Measurements from ENCODE around the gene DNM2.

DNM2 gene

GRCh38 chr19:10713317-10713716 lies 4.6 kb upstream of the DNM2 start:
- CTCF ChIA-PET = no interaction called here
- no peaks in the 10 kb centered on the region for H3K4me1 ChIP-seq (ENCODE audit: control insufficient read depth, insufficient read depth, low read length)
- H3K36me3 ChIP-seq (ENCODE audit: control insufficient read depth in 2 of 2, insufficient read depth in 1 of 2, low read length in 2 of 2) = peaks cover 0 to 35% of the 10 kb centered on the region in 2 experiments; a peak in 2 of 3 replicates
- H3K4me3 ChIP-seq (ENCODE audit: low read depth, low read length) = no peak overlapping the region
- POLR2A ChIA-PET = interaction anchor here (0.7 kb wide), 1 partner anchor 238 kb away, joined by 3 read pairs; no protein-coding TSS in a partner anchor
- no peaks in the 10 kb centered on the region for H3K9me3 ChIP-seq (ENCODE audit: control insufficient read depth, insufficient read depth, low read depth, low read length)
- TF ChIP-seq ZBTB8A (tag by site-specific recombination; IDR thresholded peaks at IDR 0.05) = no peak
- TF ChIP-seq, protein P1, sequence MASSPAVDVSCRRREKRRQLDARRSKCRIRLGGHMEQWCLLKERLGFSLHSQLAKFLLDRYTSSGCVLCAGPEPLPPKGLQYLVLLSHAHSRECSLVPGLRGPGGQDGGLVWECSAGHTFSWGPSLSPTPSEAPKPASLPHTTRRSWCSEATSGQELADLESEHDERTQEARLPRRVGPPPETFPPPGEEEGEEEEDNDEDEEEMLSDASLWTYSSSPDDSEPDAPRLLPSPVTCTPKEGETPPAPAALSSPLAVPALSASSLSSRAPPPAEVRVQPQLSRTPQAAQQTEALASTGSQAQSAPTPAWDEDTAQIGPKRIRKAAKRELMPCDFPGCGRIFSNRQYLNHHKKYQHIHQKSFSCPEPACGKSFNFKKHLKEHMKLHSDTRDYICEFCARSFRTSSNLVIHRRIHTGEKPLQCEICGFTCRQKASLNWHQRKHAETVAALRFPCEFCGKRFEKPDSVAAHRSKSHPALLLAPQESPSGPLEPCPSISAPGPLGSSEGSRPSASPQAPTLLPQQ (tag by site-specific recombination; IDR thresholded peaks at IDR 0.05) = no peak
- no peak for TF ChIP-seq ZFHX2 (tag by site-specific recombination; conservative IDR thresholded peaks at IDR 0.05)
- H3K27ac ChIP-seq (ENCODE audit: extremely low read depth, low read depth, low read length) = no peak overlapping the region

DNA sequence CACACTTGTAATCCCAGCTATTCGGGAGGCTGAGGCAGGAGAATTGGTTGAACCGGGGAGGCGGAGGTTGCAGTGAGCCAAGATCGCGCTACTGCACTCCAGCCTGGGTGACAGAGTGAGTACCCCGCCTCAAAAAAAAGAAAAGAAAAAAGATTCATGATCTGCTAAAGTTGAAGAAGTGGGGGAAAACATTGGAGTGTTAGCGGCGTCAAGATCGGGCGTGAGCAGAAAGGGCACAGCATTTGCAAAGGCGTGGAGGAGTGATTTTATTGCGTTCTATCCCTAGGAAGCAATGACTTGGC lies 874 bp upstream of the DNM2 start:
- no peaks in the 10 kb centered on the region for H3K9me3 ChIP-seq (ENCODE audit: control insufficient read depth, insufficient read depth, low read depth, low read length)
- TF ChIP-seq ZBTB48 (tag by site-specific recombination; IDR thresholded peaks at IDR 0.05) = peak; percentile 65; the same call in 1 of the 2 replicates
- peak; percentile 72; the same call in 1 of the 2 replicates for TF ChIP-seq ZNF2 (tag by site-specific recombination; IDR thresholded peaks at IDR 0.05)
- peak; percentile 54; the same call in 1 of the 2 replicates for TF ChIP-seq ZBTB20 (tag by site-specific recombination; IDR thresholded peaks at IDR 0.05)
- TF ChIP-seq, protein P2, sequence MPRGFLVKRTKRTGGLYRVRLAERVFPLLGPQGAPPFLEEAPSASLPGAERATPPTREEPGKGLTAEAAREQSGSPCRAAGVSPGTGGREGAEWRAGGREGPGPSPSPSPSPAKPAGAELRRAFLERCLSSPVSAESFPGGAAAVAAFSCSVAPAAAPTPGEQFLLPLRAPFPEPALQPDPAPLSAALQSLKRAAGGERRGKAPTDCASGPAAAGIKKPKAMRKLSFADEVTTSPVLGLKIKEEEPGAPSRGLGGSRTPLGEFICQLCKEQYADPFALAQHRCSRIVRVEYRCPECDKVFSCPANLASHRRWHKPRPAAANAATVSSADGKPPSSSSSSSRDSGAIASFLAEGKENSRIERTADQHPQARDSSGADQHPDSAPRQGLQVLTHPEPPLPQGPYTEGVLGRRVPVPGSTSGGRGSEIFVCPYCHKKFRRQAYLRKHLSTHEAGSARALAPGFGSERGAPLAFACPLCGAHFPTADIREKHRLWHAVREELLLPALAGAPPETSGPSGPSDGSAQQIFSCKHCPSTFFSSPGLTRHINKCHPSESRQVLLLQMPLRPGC (tag by site-specific recombination; IDR thresholded peaks at IDR 0.05) = peak; percentile 22; the same call in 1 of the 2 replicates
- TF ChIP-seq ZNF121 (tag by site-specific recombination; IDR thresholded peaks at IDR 0.05) = no peak
- 0 out of 2 replicates have a peak, but pooled peaks have one; percentile 30 for TF ChIP-seq ZNF248 (tag by site-specific recombination; IDR thresholded peaks at IDR 0.05)
- peaks cover 0 to 36% of the 10 kb centered on the region in 2 experiments; a peak in 1 of 3 replicates for H3K36me3 ChIP-seq (ENCODE audit: control insufficient read depth in 2 of 2, insufficient read depth in 1 of 2, low read length in 2 of 2)
- H3K4me3 ChIP-seq (ENCODE audit: low read depth, low read length) = no peak overlapping the region
- CTCF ChIA-PET = interaction anchor here (0.6 to 3.8 kb wide), 27 partner anchors 9 to 796 kb away, joined by 3 to 47 read pairs (median 5); partner anchors contain the start of gene QTRT1
- POLR2A ChIA-PET = interaction anchor here (0.6 to 3.6 kb wide), 10 partner anchors 15 to 299 kb away, joined by 3 to 39 read pairs (median 4); partner anchors contain the start of genes QTRT1 and TMED1
- H3K4me1 ChIP-seq (ENCODE audit: control insufficient read depth, insufficient read depth, low read length) = no peaks in the 10 kb centered on the region
- no peak overlapping the region for H3K27ac ChIP-seq (ENCODE audit: extremely low read depth, low read depth, low read length)

DNA sequence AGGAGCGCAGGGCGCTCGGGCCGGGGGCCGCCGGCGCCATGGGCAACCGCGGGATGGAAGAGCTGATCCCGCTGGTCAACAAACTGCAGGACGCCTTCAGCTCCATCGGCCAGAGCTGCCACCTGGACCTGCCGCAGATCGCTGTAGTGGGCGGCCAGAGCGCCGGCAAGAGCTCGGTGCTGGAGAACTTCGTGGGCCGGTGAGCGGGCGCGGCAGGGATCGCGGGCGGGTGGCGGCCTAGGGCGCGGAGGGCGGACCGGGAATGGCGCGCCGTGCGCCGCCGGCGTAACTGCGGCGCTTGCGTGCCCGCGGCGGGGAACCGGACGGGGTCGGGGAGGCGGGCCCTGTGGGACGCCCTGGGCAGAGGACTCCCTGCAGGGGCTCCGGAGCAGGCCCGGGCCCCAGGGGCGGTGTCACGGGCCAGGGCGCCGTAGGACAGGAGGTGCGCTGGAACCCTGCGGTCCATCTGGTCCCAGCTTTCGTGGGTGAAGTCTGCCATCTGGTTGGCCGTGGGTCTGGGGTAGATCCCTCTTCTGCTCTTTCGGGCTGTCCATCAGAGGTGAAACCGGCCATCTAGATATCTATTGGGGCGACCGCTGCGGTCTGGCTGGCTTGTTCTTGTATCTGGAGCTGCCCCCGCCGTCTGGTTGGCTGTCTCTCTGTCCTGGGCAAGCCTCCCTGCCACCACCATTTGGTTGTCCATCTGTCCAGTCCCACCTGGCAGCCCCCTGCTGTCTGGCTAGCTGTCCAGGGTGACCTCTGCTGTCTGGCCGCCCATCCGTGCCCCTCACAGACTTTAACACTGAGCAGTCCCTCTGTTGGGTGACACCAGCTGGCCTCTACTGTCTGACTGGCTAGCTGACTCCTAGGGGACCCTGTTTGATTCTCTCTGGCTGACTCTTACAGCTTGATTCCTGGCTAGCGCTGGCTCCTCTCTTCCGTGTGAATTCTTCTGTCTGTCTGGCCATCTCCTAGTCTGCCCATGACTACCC lies 622 bp downstream of the DNM2 start:
- ChIA-PET CTCF (interaction anchor here (0.6 to 3.8 kb wide), 26 partner anchors 9 to 939 kb away, joined by 3 to 47 read pairs (median 5); partner anchors contain the start of genes QTRT1 and TMED1), POLR2A (interaction anchor here (0.7 to 3.6 kb wide), 10 partner anchors 12 to 146 kb away, joined by 3 to 39 read pairs (median 4); partner anchors contain the start of genes QTRT1 and TMED1)
- Histone ChIP-seq H3K4me3 (ENCODE audit: low read depth, low read length) (peak overlapping the region; percentile 97), H3K36me3 (ENCODE audit: control insufficient read depth in 2 of 2, insufficient read depth in 1 of 2, low read length in 2 of 2) (peaks cover 0 to 25% of the 10 kb centered on the region in 2 experiments; a peak in 2 of 3 replicates), H3K27ac (ENCODE audit: extremely low read depth, low read depth, low read length) (peak overlapping the region; percentile 78), H3K9me3 (ENCODE audit: control insufficient read depth, insufficient read depth, low read depth, low read length) (no peaks in the 10 kb centered on the region), H3K4me1 (ENCODE audit: control insufficient read depth, insufficient read depth, low read length) (no peaks in the 10 kb centered on the region)
- TF ChIP-seq KLF17 (tag by site-specific recombination; IDR thresholded peaks at IDR 0.05) (no peak), ZBTB26 (tag by site-specific recombination; optimal IDR thresholded peaks at IDR 0.05) (peak; percentile 62), ZNF530 (tag by site-specific recombination; IDR thresholded peaks at IDR 0.05; ENCODE audit: low read depth) (no peak), ZXDB (tag by site-specific recombination; IDR thresholded peaks at IDR 0.05) (peak; percentile 78), ZNF677 (tag by site-specific recombination; IDR thresholded peaks at IDR 0.05) (peak; percentile 13), ZBTB10 (tag by site-specific recombination; IDR thresholded peaks at IDR 0.05) (no peak), ZNF140 (tag by site-specific recombination; IDR thresholded peaks at IDR 0.05) (no peak), ZBTB21 (tag by site-specific recombination; IDR thresholded peaks at IDR 0.05) (no peak), HOXC10 (CRISPR knock-in tag; IDR thresholded peaks at IDR 0.05) (no peak), ZNF768 (tag by site-specific recombination; IDR thresholded peaks at IDR 0.05) (no peak)
- TF ChIP-seq, protein P3, sequence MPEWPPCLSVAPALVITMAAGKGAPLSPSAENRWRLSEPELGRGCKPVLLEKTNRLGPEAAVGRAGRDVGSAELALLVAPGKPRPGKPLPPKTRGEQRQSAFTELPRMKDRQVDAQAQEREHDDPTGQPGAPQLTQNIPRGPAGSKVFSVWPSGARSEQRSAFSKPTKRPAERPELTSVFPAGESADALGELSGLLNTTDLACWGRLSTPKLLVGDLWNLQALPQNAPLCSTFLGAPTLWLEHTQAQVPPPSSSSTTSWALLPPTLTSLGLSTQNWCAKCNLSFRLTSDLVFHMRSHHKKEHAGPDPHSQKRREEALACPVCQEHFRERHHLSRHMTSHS (tag by site-specific recombination; IDR thresholded peaks at IDR 0.05) = no peak
